ENCODE data around the gene LCMT1.

- TF ChIP-seq CTCF (IDR thresholded peaks at IDR 0.05; ENCODE audit: insufficient read depth, low read length): no peak
- TF ChIP-seq POLR2AphosphoS5 (IDR thresholded peaks at IDR 0.05; ENCODE audit: low read depth): no peak
Measured at GRCh38 chr16:25080420-25081131, 31.0 kb upstream of the LCMT1 start.
